CD4-positive, CD25-positive, alpha-beta regulatory T cell (primary cell): ENCODE results near the gene HDAC9. TPM values are rescaled to one million over a fixed set of nuclear protein-coding genes. Genes with fewer than 3 reads are reported as not detected.

Experiments
- ATAC-seq, 2 donors: fragments of 150-1000 bp; cut with Tn5 transposase; one replicate each; pipeline ENCODE4 v1.10.0; 2021; ENCODE audit warnings: low read depth in 2 of 2, moderate number of reproducible peaks in 2 of 2, moderate library complexity in 1 of 2
- DNase-seq, 3 donors: peaks; one replicate each; pipeline versions ENCODE4 v3.0.0 to v3.0.0-alpha.2; 2012 to 2022; ENCODE audit warnings: mixed read lengths in 1 of 3
- H3K27ac ChIP-seq: one replicate; pipeline ENCODE4 v1.7.0; 2013; ENCODE audit warnings: mild to moderate bottlenecking, low read length; ENCODE audit not compliant: insufficient read depth, poor library complexity, severe bottlenecking
- H3K27me3 ChIP-seq: one replicate; pipeline ENCODE4 v1.7.0; 2013; ENCODE audit warnings: low read length; ENCODE audit not compliant: control insufficient read depth, insufficient read depth
- H3K36me3 ChIP-seq: one replicate; pipeline ENCODE4 v1.7.0; 2013; ENCODE audit warnings: mild to moderate bottlenecking, low read length, moderate library complexity; ENCODE audit not compliant: control insufficient read depth, insufficient read depth
- H3K4me1 ChIP-seq: 2 replicates; pipeline ENCODE4 v1.7.0; 2013; ENCODE audit warnings: mild to moderate bottlenecking, low read length; ENCODE audit not compliant: insufficient read depth, control insufficient read depth, poor library complexity, severe bottlenecking
- H3K4me3 ChIP-seq: one replicate; pipeline ENCODE4 v1.7.0; 2013; ENCODE audit warnings: low read depth, mild to moderate bottlenecking, low read length, moderate library complexity
- H3K9me3 ChIP-seq, 2 experiments: 1 replicate in 1 of 2; 2 replicates in 1 of 2; pipeline ENCODE4 v1.7.0; 2013; ENCODE audit warnings: low read length in 2 of 2, mild to moderate bottlenecking in 1 of 2, moderate library complexity in 1 of 2; ENCODE audit not compliant: control insufficient read depth in 2 of 2
- H3K27ac Mint-ChIP-seq, 3 donors: one replicate each; pipeline ENCODE4 v1.8.0; 2020 to 2022; ENCODE audit warnings: mild to moderate bottlenecking in 3 of 3, mixed read lengths in 3 of 3, moderate library complexity in 2 of 3
- H3K27me3 Mint-ChIP-seq: one replicate; pipeline ENCODE4 v1.8.0; 2022; ENCODE audit warnings: mild to moderate bottlenecking, mixed read lengths
- H3K36me3 Mint-ChIP-seq: one replicate; pipeline ENCODE4 v1.8.0; 2020; ENCODE audit warnings: mixed read lengths
- H3K4me1 Mint-ChIP-seq, 4 donors: one replicate each; pipeline ENCODE4 v1.8.0; 2020 to 2022; ENCODE audit warnings: mixed read lengths in 4 of 4, mild to moderate bottlenecking in 1 of 4
- H3K4me3 Mint-ChIP-seq, 4 donors: one replicate each; pipeline ENCODE4 v1.8.0; 2020 to 2022; ENCODE audit warnings: mild to moderate bottlenecking in 4 of 4, mixed read lengths in 4 of 4, moderate library complexity in 3 of 4
- H3K9me3 Mint-ChIP-seq, 7 donors: one replicate each; pipeline ENCODE4 v1.8.0; 2020 to 2022; ENCODE audit warnings: mixed read lengths in 7 of 7, mild to moderate bottlenecking in 3 of 7, moderate library complexity in 2 of 7
- polyA plus RNA-seq, 4 donors: library from polyadenylated mRNA; unstranded; fragments of 300-500 nt; fragmentation: Illumina TruSeq; gene quantifications; one replicate each; pipeline ENCODE4 v1.2.3, GENCODE V29; 2021
- total RNA-seq: library from RNA; stranded (reverse); gene quantifications from one replicate; pipeline ENCODE4 v1.2.3, GENCODE V29; 2022

The HDAC9 gene
- total and polyA plus RNA-seq, 5 donors from 2014 or later = 4.1 to 23.7 (median 10.4) TPM

GRCh38 chr7:18913106-18913505 is 417.6 kb downstream of the HDAC9 start:
- H3K9me3 ChIP-seq = no peaks in the 10 kb centered on the region
- H3K27ac ChIP-seq = no peak overlapping the region
- Mint-ChIP-seq H3K27me3 (no peaks in the 10 kb centered on the region), H3K4me3 (no peak overlapping the region), H3K27ac (no peak overlapping the region), H3K36me3 (no peaks in the 10 kb centered on the region), H3K4me1 (no peaks in the 10 kb centered on the region), H3K9me3 (peaks cover 0 to 17% (median 8%) of the 10 kb centered on the region in 7 donors)
- H3K4me1 ChIP-seq = no peaks in the 10 kb centered on the region
- no peaks in the 10 kb centered on the region for H3K27me3 ChIP-seq
- no peak for DNase-seq
- no peaks in the 10 kb centered on the region for H3K36me3 ChIP-seq
- ATAC-seq = no peak
- no peak overlapping the region for H3K4me3 ChIP-seq

- H3K27ac Mint-ChIP-seq = no peak overlapping the region
- Histone ChIP-seq H3K9me3 (no peaks in the 10 kb centered on the region), H3K4me1 (no peaks in the 10 kb centered on the region), H3K27me3 (no peaks in the 10 kb centered on the region), H3K27ac (no peak overlapping the region), H3K36me3 (no peaks in the 10 kb centered on the region), H3K4me3 (no peak overlapping the region)
- no peak overlapping the region for H3K4me3 Mint-ChIP-seq
- H3K27me3 Mint-ChIP-seq = no peaks in the 10 kb centered on the region
- no peaks in the 10 kb centered on the region for H3K36me3 Mint-ChIP-seq
- DNase-seq (no peak), ATAC-seq (no peak)
- peaks cover 0 to 7% (median 4%) of the 10 kb centered on the region in 7 donors for H3K9me3 Mint-ChIP-seq
- H3K4me1 Mint-ChIP-seq = no peaks in the 10 kb centered on the region
These were observed 421.3 kb downstream of the HDAC9 start for GRCh38 chr7:18916826-18917225.

GRCh38 chr7:18927134-18927533 is 431.6 kb downstream of the HDAC9 start:
- no peak overlapping the region for H3K27ac ChIP-seq
- Mint-ChIP-seq H3K4me1 (no peaks in the 10 kb centered on the region), H3K4me3 (no peak overlapping the region), H3K27ac (no peak overlapping the region), H3K9me3 (peaks cover 0 to 8% (median 2%) of the 10 kb centered on the region in 7 donors), H3K27me3 (no peaks in the 10 kb centered on the region), H3K36me3 (no peaks in the 10 kb centered on the region)
- ATAC-seq (no peak), DNase-seq (no peak)
- no peak overlapping the region for H3K4me3 ChIP-seq
- H3K27me3 ChIP-seq = no peaks in the 10 kb centered on the region
- H3K9me3 ChIP-seq = no peaks in the 10 kb centered on the region
- no peaks in the 10 kb centered on the region for H3K4me1 ChIP-seq
- H3K36me3 ChIP-seq = no peaks in the 10 kb centered on the region

DNA sequence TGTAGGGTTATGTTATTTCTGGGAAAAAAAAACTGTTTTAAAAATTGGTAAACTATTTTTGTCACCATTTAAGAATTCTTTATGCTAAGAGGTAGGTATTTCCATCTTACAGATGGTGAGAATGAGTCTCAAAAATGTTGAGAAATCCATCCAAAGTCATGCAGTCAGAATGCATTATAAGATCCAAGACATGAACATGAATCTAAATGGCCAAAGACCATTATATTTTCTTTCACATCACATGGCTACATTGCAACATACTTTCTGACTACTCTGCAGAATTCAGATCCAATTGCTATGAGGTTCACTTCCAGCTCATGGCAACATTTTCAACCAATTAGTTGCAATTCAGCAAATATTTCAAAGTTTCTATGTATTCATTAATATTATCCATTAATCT is 440.7 kb downstream of the HDAC9 start:
- DNase-seq = no peak
- Histone ChIP-seq H3K27ac (no peak overlapping the region), H3K4me3 (no peak overlapping the region)

DNA sequence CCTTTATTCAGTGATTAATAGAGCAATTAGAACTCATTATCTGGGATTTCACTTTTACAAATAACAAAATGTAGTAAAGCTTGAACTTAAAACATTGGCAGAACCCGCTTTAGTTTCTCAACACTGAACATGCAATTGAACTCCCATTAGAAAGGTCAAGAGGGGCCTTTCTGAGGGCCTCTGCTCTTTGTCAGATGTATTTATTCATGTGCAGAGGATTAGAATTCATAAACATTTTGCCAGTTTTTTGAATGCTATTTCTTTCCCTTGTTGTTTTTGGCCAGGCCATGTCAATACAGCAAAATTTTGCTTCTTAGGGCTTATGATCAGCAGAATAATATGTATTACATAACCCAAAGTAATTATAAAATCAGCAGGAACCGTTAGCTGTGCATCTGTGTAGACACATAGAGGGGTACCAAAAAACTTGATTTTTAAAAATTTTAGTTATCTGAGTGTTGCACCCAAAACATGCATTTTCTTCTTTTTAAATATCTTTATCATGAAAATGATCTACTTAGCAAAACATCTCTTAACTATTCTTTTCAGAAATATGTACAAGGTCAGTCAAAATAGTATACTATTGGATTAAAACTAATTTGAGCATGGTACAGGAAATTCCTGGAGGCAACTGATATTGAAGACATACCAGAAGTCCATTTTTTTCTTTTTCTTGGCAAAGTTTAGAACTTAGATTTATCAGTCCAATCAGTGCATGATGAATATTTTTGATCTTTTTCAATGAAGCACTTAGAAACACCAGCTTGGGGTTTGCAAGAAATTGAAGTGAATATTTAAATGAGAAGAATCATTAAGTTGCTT is 444.4 kb downstream of the HDAC9 start:
- no peaks in the 10 kb centered on the region for H3K27me3 ChIP-seq
- DNase-seq (no peak), ATAC-seq (no peak)
- H3K27ac Mint-ChIP-seq = no peak overlapping the region
- no peaks in the 10 kb centered on the region for H3K9me3 ChIP-seq
- H3K4me1 Mint-ChIP-seq = no peaks in the 10 kb centered on the region
- peaks cover 3% of the 10 kb centered on the region for H3K36me3 Mint-ChIP-seq
- no peaks in the 10 kb centered on the region for H3K27me3 Mint-ChIP-seq
- no peaks in the 10 kb centered on the region for H3K4me1 ChIP-seq
- no peak overlapping the region for H3K4me3 Mint-ChIP-seq
- no peaks in the 10 kb centered on the region for H3K36me3 ChIP-seq
- no peak overlapping the region for H3K27ac ChIP-seq
- peaks cover 0 to 4% (median 1%) of the 10 kb centered on the region in 7 donors for H3K9me3 Mint-ChIP-seq
- H3K4me3 ChIP-seq = no peak overlapping the region

More for the DNA sequence above, 440.7 kb downstream of the HDAC9 start:
- no peaks in the 10 kb centered on the region for H3K4me1 ChIP-seq
- H3K4me1 Mint-ChIP-seq = no peaks in the 10 kb centered on the region
- no peak for ATAC-seq
- no peaks in the 10 kb centered on the region for H3K36me3 ChIP-seq
- H3K9me3 ChIP-seq = no peaks in the 10 kb centered on the region
- no peak overlapping the region for H3K27ac Mint-ChIP-seq
- no peak overlapping the region for H3K4me3 Mint-ChIP-seq
- peaks cover 0 to 15% (median 3%) of the 10 kb centered on the region in 7 donors for H3K9me3 Mint-ChIP-seq
- H3K36me3 Mint-ChIP-seq = peaks cover 3% of the 10 kb centered on the region
- H3K27me3 Mint-ChIP-seq = no peaks in the 10 kb centered on the region
- H3K27me3 ChIP-seq = no peaks in the 10 kb centered on the region

DNA sequence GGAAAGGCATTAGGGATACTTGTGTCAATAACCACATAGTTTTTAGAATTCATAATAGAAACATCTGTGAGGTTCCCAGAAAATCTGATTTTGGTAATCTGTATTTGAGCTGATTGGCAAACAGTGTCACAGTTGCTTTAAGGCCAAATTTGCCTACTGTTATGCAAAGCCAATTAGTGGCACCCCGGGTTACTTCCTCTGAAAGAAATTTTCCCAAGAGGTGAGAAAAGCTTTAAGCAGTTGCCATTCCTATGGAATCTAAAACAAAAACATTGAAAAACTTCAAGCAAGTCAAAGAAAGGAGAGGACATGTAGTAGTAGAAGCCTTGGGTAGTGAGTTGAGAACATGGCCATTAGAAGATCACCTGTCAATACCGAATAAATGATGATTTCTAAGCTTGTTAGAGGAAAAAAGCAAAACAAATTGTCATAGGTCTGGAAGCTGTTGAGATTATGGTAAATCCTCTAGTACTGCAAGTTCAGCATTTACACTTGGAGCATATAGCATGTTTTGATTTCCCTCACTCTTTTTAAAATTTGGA is 445.1 kb downstream of the HDAC9 start:
- Mint-ChIP-seq H3K27me3 (no peaks in the 10 kb centered on the region), H3K4me3 (no peak overlapping the region), H3K36me3 (peaks cover 3% of the 10 kb centered on the region), H3K27ac (no peak overlapping the region), H3K9me3 (peaks cover 0 to 4% (median 1%) of the 10 kb centered on the region in 7 donors), H3K4me1 (no peaks in the 10 kb centered on the region)
- H3K4me1 ChIP-seq = no peaks in the 10 kb centered on the region
- no peak overlapping the region for H3K4me3 ChIP-seq
- DNase-seq = no peak
- ATAC-seq = no peak
- no peak overlapping the region for H3K27ac ChIP-seq
- no peaks in the 10 kb centered on the region for H3K27me3 ChIP-seq
- no peaks in the 10 kb centered on the region for H3K9me3 ChIP-seq
- H3K36me3 ChIP-seq = no peaks in the 10 kb centered on the region

- Mint-ChIP-seq H3K4me3 (no peak overlapping the region), H3K9me3 (peaks cover 0 to 4% (median 1%) of the 10 kb centered on the region in 7 donors), H3K27me3 (no peaks in the 10 kb centered on the region), H3K27ac (no peak overlapping the region), H3K36me3 (peaks cover 3% of the 10 kb centered on the region), H3K4me1 (no peaks in the 10 kb centered on the region)
- no peaks in the 10 kb centered on the region for H3K9me3 ChIP-seq
- H3K36me3 ChIP-seq = no peaks in the 10 kb centered on the region
- DNase-seq (no peak), ATAC-seq (no peak)
- no peaks in the 10 kb centered on the region for H3K27me3 ChIP-seq
- no peak overlapping the region for H3K4me3 ChIP-seq
- H3K27ac ChIP-seq = no peak overlapping the region
- H3K4me1 ChIP-seq = no peaks in the 10 kb centered on the region
These were observed 445.7 kb downstream of the HDAC9 start for GRCh38 chr7:18941207-18941606.

DNA sequence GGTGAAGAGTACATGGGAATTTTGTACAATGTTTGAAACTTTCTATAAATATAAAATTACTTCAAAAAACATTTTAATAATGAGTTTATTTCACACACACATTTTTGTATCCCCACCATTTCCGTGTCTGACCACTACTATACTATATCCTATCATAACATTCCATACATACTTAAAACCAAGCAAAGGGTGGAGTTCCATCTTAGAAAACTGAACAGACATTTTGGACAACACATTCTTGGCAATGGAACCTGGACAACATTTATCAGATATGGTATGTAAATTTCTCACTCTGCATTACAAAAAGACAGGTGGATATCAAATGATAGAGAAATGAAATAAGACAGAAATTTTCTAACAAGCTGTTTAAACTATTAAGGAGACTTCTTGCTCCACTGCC is 453.0 kb downstream of the HDAC9 start:
- no peaks in the 10 kb centered on the region for H3K4me1 Mint-ChIP-seq
- DNase-seq (no peak), ATAC-seq (no peak)
- peaks cover 0 to 5% (median 3%) of the 10 kb centered on the region in 7 donors for H3K9me3 Mint-ChIP-seq
- H3K36me3 Mint-ChIP-seq = no peaks in the 10 kb centered on the region
- H3K4me1 ChIP-seq = no peaks in the 10 kb centered on the region
- H3K27me3 Mint-ChIP-seq = no peaks in the 10 kb centered on the region
- H3K27ac Mint-ChIP-seq = no peak overlapping the region
- no peak overlapping the region for H3K4me3 ChIP-seq
- no peak overlapping the region for H3K27ac ChIP-seq
- no peaks in the 10 kb centered on the region for H3K27me3 ChIP-seq
- H3K9me3 ChIP-seq = no peaks in the 10 kb centered on the region
- H3K4me3 Mint-ChIP-seq = no peak overlapping the region
- no peaks in the 10 kb centered on the region for H3K36me3 ChIP-seq
